Fibroblast of the aortic adventitia (primary cell): ENCODE data around the gene ENTPD8. TPM values are rescaled to one million over a fixed set of nuclear protein-coding genes. Genes with fewer than 3 reads are reported as not detected.
"Not testable (repeated sequence)": the region's sequence is repeated elsewhere in the genome, so short reads cannot be mapped to it uniquely, and the experiment has no call there.

ENCODE experiments used
- DNase-seq: peaks from one replicate; pipeline ENCODE4 v3.0.0-alpha.2; 2010; ENCODE audit warnings: low read depth
- H3K4me3 ChIP-seq: 2 replicates; pipeline ENCODE4 v1.5.1; 2011; ENCODE audit warnings: low read depth, mild to moderate bottlenecking, control low read depth, low read length, moderate library complexity
- CTCF ChIP-seq: IDR thresholded peaks from 2 replicates; pipeline ENCODE4 v1.5.1; 2011; ENCODE audit warnings: mild to moderate bottlenecking, low read length, control low read depth, inconsistent platforms; ENCODE audit not compliant: insufficient read depth
- total RNA-seq: library from RNA; depleted of rRNA; stranded (reverse); fragments of >200 nt; gene quantifications from 2 replicates; pipeline ENCODE4 v1.2.3, GENCODE V29; 2012; ENCODE audit warnings: low replicate concordance

Gene ENTPD8
- total RNA-seq, 1 donor = not detected

GRCh38 chr9:137476856-137477255 lies 35.7 kb upstream of the ENTPD8 start:
- no peak for TF ChIP-seq CTCF
- no peak overlapping the region for H3K4me3 ChIP-seq
- no peak for DNase-seq

GRCh38 chr9:137475666-137476065 lies 34.5 kb upstream of the ENTPD8 start:
- DNase-seq = no peak
- TF ChIP-seq CTCF = no peak
- no peak overlapping the region for H3K4me3 ChIP-seq

GRCh38 chr9:137474271-137474670 lies 33.1 kb upstream of the ENTPD8 start:
- no peak overlapping the region for H3K4me3 ChIP-seq
- DNase-seq = no peak
- no peak for TF ChIP-seq CTCF

GRCh38 chr9:137470785-137471184 lies 29.6 kb upstream of the ENTPD8 start:
- H3K4me3 ChIP-seq = no peak overlapping the region
- no peak for TF ChIP-seq CTCF
- no peak for DNase-seq

- H3K4me3 ChIP-seq = no peak overlapping the region
- TF ChIP-seq CTCF = no peak
- no peak for DNase-seq
These were observed 26.7 kb upstream of the ENTPD8 start for GRCh38 chr9:137467896-137468295.

GRCh38 chr9:137467161-137467581 lies 26.0 kb upstream of the ENTPD8 start:
- TF ChIP-seq CTCF = no peak
- no peak for DNase-seq
- H3K4me3 ChIP-seq = no peak overlapping the region

- DNase-seq, H3K4me3 ChIP-seq: not testable (repeated sequence)
These were observed 25.4 kb upstream of the ENTPD8 start for GRCh38 chr9:137466389-137467085.
